B cell (primary cell): ENCODE results near the gene CMPK2. TPM values are rescaled to one million over a fixed set of nuclear protein-coding genes. Genes with fewer than 3 reads are reported as not detected.

Experiments
- ATAC-seq: fragments of 200-7000 bp; cut with Tn5 transposase; one replicate; pipeline ENCODE4 v1.10.0; 2021; ENCODE audit warnings: low read depth, mild to moderate bottlenecking, moderate number of reproducible peaks, moderate library complexity
- CTCF ChIA-PET: fragments of 350-600 bp; sonication (Branson Sonifier 250); formaldehyde crosslinking; loops from one replicate; lab custom pipeline; 2021; ENCODE audit warnings: antibody characterized with exemption, inconsistent platforms; lab: Charles Lee
- POLR2A ChIA-PET: fragments of 350-600 bp; sonication (Branson Sonifier 250); formaldehyde crosslinking; loops from one replicate; lab custom pipeline; 2021; ENCODE audit warnings: antibody characterized with exemption; lab: Charles Lee
- DNase-seq: peaks from one replicate; pipeline ENCODE4 v3.0.0; 2013
- H2AFZ ChIP-seq: 2 replicates; pipeline ENCODE4 v1.6.1; 2012; ENCODE audit warnings: mild to moderate bottlenecking, low read depth, low read length; ENCODE audit not compliant: insufficient read depth, poor library complexity, severe bottlenecking
- H3K27ac ChIP-seq, 2 donors: 1 replicate in 1 of 2; 2 replicates in 1 of 2; pipeline ENCODE4 v1.5.1; 2012 to 2013; ENCODE audit warnings: low read length in 2 of 2, mild to moderate bottlenecking in 2 of 2, moderate library complexity in 1 of 2
- H3K27me3 ChIP-seq, 4 experiments: fragments of 200-600 bp in 1 of 4; sonication (generic) in 1 of 4; replicated peaks in 1 of 4; 1 replicate in 2 of 4; 2 replicates in 2 of 4; pipeline versions ENCODE4 v1.6.1 to v1.7.0; 2013 to 2016; ENCODE audit warnings: low read length in 3 of 4, mild to moderate bottlenecking in 2 of 4, mixed read lengths in 1 of 4, moderate library complexity in 1 of 4; ENCODE audit not compliant: insufficient read depth in 4 of 4, control insufficient read depth in 3 of 4; ENCODE audit errors: control extremely low read depth in 1 of 4
- H3K36me3 ChIP-seq, 2 experiments: replicated peaks in 1 of 2; 1 replicate in 1 of 2; 2 replicates in 1 of 2; pipeline versions ENCODE4 v1.6.1 to v1.7.1; 2013; ENCODE audit warnings: low read length in 1 of 2; ENCODE audit not compliant: insufficient read depth in 2 of 2, control insufficient read depth in 1 of 2; ENCODE audit errors: control extremely low read depth in 1 of 2, extremely low read depth in 1 of 2
- H3K4me1 ChIP-seq, 2 donors: fragments of 200-600 bp in 1 of 2; sonication (generic) in 1 of 2; 1 replicate in 1 of 2; 2 replicates in 1 of 2; pipeline versions ENCODE4 v1.5.1 to v1.6.1; 2013 to 2017; ENCODE audit warnings: low read length in 2 of 2; ENCODE audit not compliant: control insufficient read depth in 2 of 2, insufficient read depth in 2 of 2
- H3K4me2 ChIP-seq: replicated peaks from 2 replicates; pipeline ENCODE3; 2012; ENCODE audit warnings: mild to moderate bottlenecking, low read depth, low read length; ENCODE audit not compliant: poor library complexity, severe bottlenecking
- H3K4me3 ChIP-seq, 5 experiments: fragments of 200-600 bp in 1 of 5; sonication (generic) in 1 of 5; 1 replicate in 3 of 5; 2 replicates in 2 of 5; pipeline versions ENCODE4 v1.5.1 to v1.7.0; 2011 to 2016; ENCODE audit warnings: low read length in 4 of 5, mild to moderate bottlenecking in 4 of 5, low read depth in 2 of 5, control low read depth in 1 of 5, moderate library complexity in 1 of 5; ENCODE audit not compliant: insufficient read depth in 1 of 5; ENCODE audit errors: control extremely low read depth in 1 of 5, extremely low read depth in 1 of 5
- H3K79me2 ChIP-seq: fragments of 200-600 bp; sonication (generic); one replicate; pipeline ENCODE4 v1.6.0; 2016; ENCODE audit warnings: low read length; ENCODE audit not compliant: control insufficient read depth, insufficient read depth
- H3K9ac ChIP-seq: fragments of 200-600 bp; sonication (generic); 2 replicates; pipeline ENCODE4 v1.6.1; 2017; ENCODE audit warnings: mild to moderate bottlenecking, low read length, moderate library complexity
- H3K9me3 ChIP-seq, 3 donors: one replicate each; pipeline versions ENCODE4 v1.6.1 to v1.7.1; 2013; ENCODE audit warnings: low read length in 2 of 3; ENCODE audit not compliant: control insufficient read depth in 2 of 3, insufficient read depth in 1 of 3; ENCODE audit errors: control extremely low read depth in 1 of 3
- H4K20me1 ChIP-seq: 2 replicates; pipeline ENCODE4 v1.6.0; 2012; ENCODE audit warnings: mild to moderate bottlenecking, low read length; ENCODE audit not compliant: insufficient read depth, control insufficient read depth, poor library complexity, severe bottlenecking
- H3K27ac Mint-ChIP-seq: one replicate; pipeline ENCODE4 v1.8.0; 2021; ENCODE audit warnings: mixed read lengths
- H3K27me3 Mint-ChIP-seq: one replicate; pipeline ENCODE4 v1.8.0; 2021; ENCODE audit warnings: mixed read lengths
- H3K4me1 Mint-ChIP-seq: one replicate; pipeline ENCODE4 v1.8.0; 2021; ENCODE audit warnings: mixed read lengths
- H3K4me3 Mint-ChIP-seq: one replicate; pipeline ENCODE4 v1.8.0; 2021; ENCODE audit warnings: mixed read lengths
- H3K9me3 Mint-ChIP-seq: one replicate; pipeline ENCODE4 v1.8.0; 2022; ENCODE audit warnings: mixed read lengths; ENCODE audit not compliant: insufficient read depth
- CTCF ChIP-seq: fragments of 200-600 bp; IDR thresholded peaks from one replicate; pipeline ENCODE4 v1.8.0; 2022; ENCODE audit warnings: antibody characterized with exemption, mild to moderate bottlenecking
- EZH2 ChIP-seq: IDR thresholded peaks from 2 replicates; pipeline ENCODE4 v1.6.1; 2012; ENCODE audit warnings: borderline replicate concordance, low read depth, mild to moderate bottlenecking, moderate library complexity, low read length; ENCODE audit not compliant: insufficient read depth, poor library complexity, severe bottlenecking
- WGBS: methylation state at CpG from one replicate; pipeline ENCODE4 v1.1.5; 2013; ENCODE audit warnings: missing lambda C conversion rate; ENCODE audit not compliant: insufficient coverage; 5-methylcytosine and 5-hydroxymethylcytosine counted together
- intact Hi-C: fragments of 100-400 bp; cut with micrococcal nuclease; formaldehyde crosslinking; loops from one replicate; pipeline ENCODE4 v1.10.0; 2022
- polyA plus RNA-seq: library from polyadenylated mRNA; depleted of rRNA; stranded (reverse); fragments of >200 nt; gene quantifications from 2 replicates; pipeline ENCODE4 v1.2.3, GENCODE V29; 2012
- total RNA-seq, 2 donors: library from RNA; stranded (reverse); fragments of 120-200 nt in 1 of 2; gene quantifications; 1 replicate in 1 of 2; 2 replicates in 1 of 2; pipeline versions ENCODE4 v1.2.3 to v1.2.4, GENCODE V29; 2013 to 2022

The CMPK2 gene
- total and polyA plus RNA-seq, 2 donors (not counting 1 experiment from before 2014, with no cell fraction given), result 1.2 to 2.9 TPM

GRCh38 chr2:6812857-6813530, 52.7 kb downstream of the CMPK2 start:
- ATAC-seq, result no peak
- no peak for TF ChIP-seq CTCF
- no peak for TF ChIP-seq EZH2
- ChIA-PET POLR2A (no interaction called here), CTCF (no interaction called here)
- 84% methylated on average over 9 of the region's 12 CpGs for WGBS
- no peak overlapping the region for H3K4me2 ChIP-seq
- Mint-ChIP-seq H3K27ac (no peak overlapping the region), H3K27me3 (peaks cover 24% of the 10 kb centered on the region), H3K9me3 (peaks cover 2% of the 10 kb centered on the region), H3K4me1 (peaks cover 7% of the 10 kb centered on the region), H3K4me3 (no peak overlapping the region)
- no peaks in the 10 kb centered on the region for H3K9me3 ChIP-seq
- intact Hi-C loops, result no loop called here
- no peaks in the 10 kb centered on the region for H3K79me2 ChIP-seq
- DNase-seq, result no peak
- H4K20me1 ChIP-seq, result no peaks in the 10 kb centered on the region
- no peaks in the 10 kb centered on the region for H3K36me3 ChIP-seq
- no peak overlapping the region for H3K9ac ChIP-seq
- H3K27me3 ChIP-seq, result peaks cover 0 to 12% (median 2%) of the 10 kb centered on the region in 4 experiments
- H3K27ac ChIP-seq, result no peak overlapping the region
- H3K4me1 ChIP-seq, result peaks cover 7 to 8% of the 10 kb centered on the region in 2 donors
- H3K4me3 ChIP-seq, result no peak overlapping the region
- no peak overlapping the region for H2AFZ ChIP-seq

- H3K4me1 Mint-ChIP-seq, result peaks cover 10% of the 10 kb centered on the region
- POLR2A ChIA-PET, result no interaction called here
- H3K9ac ChIP-seq, result no peak overlapping the region
- no peak overlapping the region for H3K4me2 ChIP-seq
- TF ChIP-seq CTCF, result no peak
- TF ChIP-seq EZH2, result no peak
- no peak overlapping the region for H3K27ac ChIP-seq
- H3K4me1 ChIP-seq, result peaks cover 8 to 10% of the 10 kb centered on the region in 2 donors
- peaks cover 2% of the 10 kb centered on the region for H3K9me3 Mint-ChIP-seq
- peaks cover 27% of the 10 kb centered on the region for H3K27me3 Mint-ChIP-seq
- intact Hi-C loops, result no loop called here
- ATAC-seq, result no peak
- peaks cover 0 to 10% (median 3%) of the 10 kb centered on the region in 4 experiments for H3K27me3 ChIP-seq
- no peak overlapping the region for H3K4me3 ChIP-seq
- no peaks in the 10 kb centered on the region for H3K9me3 ChIP-seq
- H3K27ac Mint-ChIP-seq, result no peak overlapping the region
- WGBS, result 83% methylated on average over 5 of the region's 6 CpGs
- CTCF ChIA-PET, result no interaction called here
- H3K36me3 ChIP-seq, result no peaks in the 10 kb centered on the region
- H3K4me3 Mint-ChIP-seq, result no peak overlapping the region
- DNase-seq, result no peak
- H2AFZ ChIP-seq, result no peak overlapping the region
- no peaks in the 10 kb centered on the region for H3K79me2 ChIP-seq
- no peaks in the 10 kb centered on the region for H4K20me1 ChIP-seq
Measured at GRCh38 chr2:6810961-6811360, 54.7 kb downstream of the CMPK2 start.
